MG63 (cell line): Measurements from ENCODE around the gene OR52E1. TPM values are rescaled to one million over a fixed set of nuclear protein-coding genes. Genes with fewer than 3 reads are reported as not detected.
A peak's percentile ranks its signal among the peaks of the same experiment; 100 is the strongest.
"Not testable (repeated sequence)": the region's sequence is repeated elsewhere in the genome, so short reads cannot be mapped to it uniquely, and the experiment has no call there.

Experiments used
- DNase-seq: peaks from one replicate; pipeline ENCODE4 v3.0.0-alpha.2; 2020
- H3K27me3 ChIP-seq: fragments of 250-450 bp; sonication (Bioruptor Pico); 2 replicates; pipeline ENCODE4 v1.5.1; 2020; ENCODE audit warnings: mild to moderate bottlenecking, moderate library complexity
- H3K36me3 ChIP-seq: fragments of 250-450 bp; sonication (Bioruptor Pico); 2 replicates; pipeline ENCODE4 v1.5.1; 2020; ENCODE audit warnings: mild to moderate bottlenecking, moderate library complexity
- H3K4me3 ChIP-seq: fragments of 250-450 bp; sonication (Bioruptor Pico); 2 replicates; pipeline ENCODE4 v1.5.1; 2020; ENCODE audit warnings: mild to moderate bottlenecking, moderate library complexity
- H3K9me3 ChIP-seq: fragments of 250-450 bp; sonication (Bioruptor Pico); 2 replicates; pipeline ENCODE4 v1.5.1; 2020; ENCODE audit warnings: mild to moderate bottlenecking, moderate library complexity
- total RNA-seq: library from RNA; depleted of rRNA; stranded (reverse); fragments of >200 nt; shearing (Covaris generic); gene quantifications from 2 replicates; pipeline ENCODE4 v1.2.3, GENCODE V29; 2014; ENCODE audit warnings: low replicate concordance; rRNA removed

The OR52E1 gene
- total RNA-seq = not detected in 2 replicates

DNA sequence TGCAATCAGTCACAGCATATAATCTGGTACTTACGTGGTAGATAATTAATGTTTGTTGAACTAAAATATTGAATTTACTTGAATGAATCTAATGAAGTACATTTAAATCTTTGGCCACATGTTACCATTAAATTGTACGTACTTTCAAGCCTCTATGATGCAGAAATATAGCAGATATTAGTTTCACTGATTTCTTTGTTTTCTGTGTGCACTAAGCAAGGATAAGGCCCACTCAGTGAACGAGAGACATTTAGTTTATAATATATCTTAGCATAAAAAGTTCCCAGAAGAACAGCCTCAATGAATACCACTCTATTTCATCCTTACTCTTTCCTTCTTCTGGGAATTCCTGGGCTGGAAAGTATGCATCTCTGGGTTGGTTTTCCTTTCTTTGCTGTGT, at the start of gene OR52E1:
TSS of gene OR52E1 (plus strand) at position 301 of the 400 bp plus-strand sequence.
- H3K27me3 ChIP-seq = no peaks in the 10 kb centered on the region
- no peak within 1 kb of the TSS for H3K4me3 ChIP-seq
- H3K36me3 ChIP-seq = no peaks in the 10 kb centered on the region
- H3K9me3 ChIP-seq = no peaks in the 10 kb centered on the region
- no peak for DNase-seq

DNA sequence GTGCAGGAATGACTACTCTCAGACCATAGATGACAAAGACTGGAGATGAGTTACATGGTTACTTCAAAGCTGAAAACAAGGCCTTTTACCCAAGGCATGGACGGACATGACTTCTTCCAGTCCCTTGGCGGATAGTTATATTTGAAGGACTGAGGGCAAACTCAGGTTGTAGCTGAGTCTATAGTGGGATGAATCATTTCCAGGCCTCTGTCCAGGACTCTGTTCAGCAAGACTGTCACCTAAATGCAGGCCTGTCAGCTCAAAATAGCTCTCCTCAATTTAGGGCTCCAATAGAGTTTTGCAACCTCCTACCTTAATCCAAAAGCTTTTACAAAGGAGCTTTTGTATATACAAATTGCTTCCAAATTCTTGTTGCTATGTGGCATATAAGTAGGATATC, 47.4 kb upstream of the OR52E1 start:
- Histone ChIP-seq H3K9me3 (0 out of 2 replicates have a peak, but pooled peaks cover 5% of the 10 kb centered on the region), H3K27me3 (peaks cover 3% of the 10 kb centered on the region; the same call in 1 of the 2 replicates), H3K4me3 (no peak overlapping the region), H3K36me3 (no peaks in the 10 kb centered on the region)
- DNase-seq = no peak

DNA sequence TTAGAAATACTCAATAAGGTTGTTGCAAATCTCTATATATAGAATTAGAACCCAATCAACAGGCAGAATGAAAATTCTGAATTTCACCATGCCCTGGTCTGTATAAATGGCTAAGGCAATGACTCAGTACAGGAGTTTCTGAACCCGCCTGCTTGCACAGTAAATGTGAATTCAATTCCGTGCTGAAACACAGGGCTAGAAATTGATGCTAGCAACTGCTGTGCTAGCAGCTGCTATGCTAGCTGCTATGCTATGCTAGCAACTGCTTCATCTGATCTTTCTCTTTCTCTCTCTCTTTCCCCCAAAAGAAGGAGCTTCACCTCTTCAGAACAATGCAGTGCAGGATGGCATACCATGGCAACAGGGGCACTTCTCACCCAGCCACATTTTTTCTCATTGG, 32.7 kb upstream of the OR52E1 start:
- H3K4me3 ChIP-seq = no peak overlapping the region
- H3K9me3 ChIP-seq = no peaks in the 10 kb centered on the region
- no peak for DNase-seq

DNA sequence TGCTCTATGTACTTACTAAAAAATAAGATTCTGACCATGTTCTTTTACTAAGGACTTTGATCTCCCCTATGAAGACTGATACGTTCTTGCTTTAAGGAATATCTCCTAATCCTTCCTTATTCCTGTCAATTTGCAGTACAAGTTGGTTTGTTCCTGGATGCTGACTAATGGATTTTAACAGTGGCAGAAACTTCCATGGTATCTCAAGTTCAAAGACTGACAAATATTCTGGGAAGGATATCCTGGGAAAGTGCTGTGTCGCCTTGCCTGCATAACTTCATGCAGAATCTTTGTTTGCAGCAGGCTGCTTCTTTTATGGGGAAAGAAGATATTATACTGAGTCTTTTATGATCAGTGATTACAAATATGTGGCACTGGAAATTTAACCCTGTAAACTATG, 31.4 kb upstream of the OR52E1 start:
- DNase-seq = no peak
- no peak overlapping the region for H3K4me3 ChIP-seq
- no peaks in the 10 kb centered on the region for H3K36me3 ChIP-seq
- no peaks in the 10 kb centered on the region for H3K9me3 ChIP-seq
- H3K27me3 ChIP-seq = no peaks in the 10 kb centered on the region

More for the DNA sequence above, 32.7 kb upstream of the OR52E1 start:
- H3K27me3 ChIP-seq = no peaks in the 10 kb centered on the region
- H3K36me3 ChIP-seq = no peaks in the 10 kb centered on the region

DNA sequence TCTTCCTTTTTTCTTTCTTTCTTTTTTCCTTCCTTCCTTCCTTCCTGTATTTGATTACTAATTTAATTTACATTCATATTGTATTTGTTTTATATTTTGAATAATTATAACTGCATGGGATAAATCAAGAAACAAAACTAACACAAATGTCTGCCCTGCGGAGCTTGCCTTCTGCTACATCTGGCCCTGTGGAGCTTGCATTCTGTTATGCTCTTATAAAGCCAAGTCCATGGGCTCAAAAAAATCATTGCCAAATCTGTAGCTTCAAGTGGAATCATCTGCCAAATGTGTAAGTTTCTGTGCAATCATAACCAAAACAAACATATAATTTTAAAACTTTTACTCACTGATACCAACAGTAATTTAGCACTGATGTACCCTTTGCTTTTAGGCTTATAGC, 31.0 kb upstream of the OR52E1 start:
- no peaks in the 10 kb centered on the region for H3K9me3 ChIP-seq
- H3K27me3 ChIP-seq = no peaks in the 10 kb centered on the region
- no peak overlapping the region for H3K4me3 ChIP-seq
- H3K36me3 ChIP-seq = no peaks in the 10 kb centered on the region
- peak; percentile 9 for DNase-seq

DNA sequence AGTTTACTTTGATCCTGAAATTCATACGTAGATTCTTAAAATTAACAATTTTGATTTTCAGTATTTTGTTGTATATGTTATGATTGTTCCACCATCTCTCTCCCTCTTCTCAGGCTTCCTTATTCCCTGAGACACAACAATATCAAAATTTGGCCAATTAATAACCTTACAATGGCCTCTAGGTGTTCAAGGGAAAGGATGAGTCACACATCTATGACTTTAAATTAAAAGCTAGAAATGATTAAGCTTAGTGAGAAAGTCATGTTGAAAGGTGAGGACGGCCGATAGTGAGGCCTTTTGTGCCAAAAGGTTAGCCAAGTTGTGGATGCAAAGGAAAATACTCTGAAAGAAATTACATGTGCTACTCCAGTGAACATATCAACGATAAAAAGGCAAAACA, 28.5 kb upstream of the OR52E1 start:
- Histone ChIP-seq H3K9me3 (no peaks in the 10 kb centered on the region), H3K4me3 (no peak overlapping the region), H3K36me3 (no peaks in the 10 kb centered on the region), H3K27me3 (no peaks in the 10 kb centered on the region)
- DNase-seq = no peak

DNA sequence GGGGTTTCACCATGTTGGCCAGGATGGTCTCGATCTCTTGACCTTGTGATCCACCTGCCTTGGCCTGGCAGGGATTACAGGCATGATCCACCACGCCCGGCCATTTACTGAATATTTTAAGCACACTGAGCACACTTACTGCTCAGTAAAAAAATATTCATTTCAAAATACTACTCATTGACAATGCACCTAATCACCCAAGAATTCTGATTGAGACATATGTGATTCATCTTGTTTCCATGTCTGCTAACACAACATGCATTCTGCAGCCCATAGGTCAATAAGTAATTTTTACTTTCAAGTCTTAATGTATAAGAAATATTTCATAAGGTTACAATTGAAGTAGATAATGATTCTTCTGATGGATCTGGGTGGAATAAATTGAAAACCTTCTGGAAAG, 27.3 kb upstream of the OR52E1 start:
- Histone ChIP-seq H3K4me3 (no peak overlapping the region), H3K36me3 (no peaks in the 10 kb centered on the region)
- no peak for DNase-seq

DNA sequence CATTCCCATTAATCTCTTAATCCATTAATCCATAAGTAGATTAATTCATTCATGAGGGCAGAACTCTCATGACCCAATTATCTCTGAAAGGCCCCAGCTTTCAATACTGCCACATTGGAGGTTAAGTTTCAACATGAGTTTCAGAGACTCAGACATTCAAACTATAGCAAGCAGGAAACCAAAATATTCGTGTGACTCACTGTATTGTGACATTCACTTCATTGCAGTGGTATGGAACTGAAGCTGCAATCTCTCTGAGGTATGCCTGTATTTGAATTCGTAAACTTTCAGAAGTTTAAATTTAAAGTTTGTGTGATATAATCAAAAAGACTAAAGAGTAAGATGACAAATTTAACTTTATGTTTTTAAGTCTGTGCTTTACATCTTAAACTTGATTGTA, 26.0 kb upstream of the OR52E1 start:
- Histone ChIP-seq H3K27me3 (no peaks in the 10 kb centered on the region), H3K4me3 (no peak overlapping the region), H3K36me3 (no peaks in the 10 kb centered on the region), H3K9me3 (no peaks in the 10 kb centered on the region)
- no peak for DNase-seq

More for the DNA sequence above, 27.3 kb upstream of the OR52E1 start:
- no peaks in the 10 kb centered on the region for H3K9me3 ChIP-seq
- H3K27me3 ChIP-seq = no peaks in the 10 kb centered on the region

DNA sequence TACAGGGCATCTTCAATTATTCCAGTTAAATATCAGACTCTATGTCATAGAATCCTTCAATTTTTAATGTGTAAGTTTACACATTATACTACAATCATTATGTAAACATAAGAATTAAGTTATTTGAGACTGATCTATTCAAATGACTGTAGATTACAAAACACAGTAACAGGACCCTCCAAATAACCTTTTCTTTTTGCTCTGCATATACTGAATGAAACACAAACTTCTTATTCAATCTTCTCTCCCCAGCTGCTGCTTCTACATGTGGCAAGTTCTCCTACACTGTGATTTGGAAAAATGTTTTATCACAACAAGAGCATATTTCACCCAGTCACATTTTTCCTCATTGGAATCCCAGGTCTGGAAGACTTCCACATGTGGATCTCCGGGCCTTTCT, 23.1 kb upstream of the OR52E1 start, which contains the start of gene OR52J3:
TSS of gene OR52J3 (plus strand) at position 301 of the 400 bp plus-strand sequence. CDS start at position 301, 0 bp downstream.
- H3K9me3 ChIP-seq = 0 out of 2 replicates have a peak, but pooled peaks cover 3% of the 10 kb centered on the region

DNA sequence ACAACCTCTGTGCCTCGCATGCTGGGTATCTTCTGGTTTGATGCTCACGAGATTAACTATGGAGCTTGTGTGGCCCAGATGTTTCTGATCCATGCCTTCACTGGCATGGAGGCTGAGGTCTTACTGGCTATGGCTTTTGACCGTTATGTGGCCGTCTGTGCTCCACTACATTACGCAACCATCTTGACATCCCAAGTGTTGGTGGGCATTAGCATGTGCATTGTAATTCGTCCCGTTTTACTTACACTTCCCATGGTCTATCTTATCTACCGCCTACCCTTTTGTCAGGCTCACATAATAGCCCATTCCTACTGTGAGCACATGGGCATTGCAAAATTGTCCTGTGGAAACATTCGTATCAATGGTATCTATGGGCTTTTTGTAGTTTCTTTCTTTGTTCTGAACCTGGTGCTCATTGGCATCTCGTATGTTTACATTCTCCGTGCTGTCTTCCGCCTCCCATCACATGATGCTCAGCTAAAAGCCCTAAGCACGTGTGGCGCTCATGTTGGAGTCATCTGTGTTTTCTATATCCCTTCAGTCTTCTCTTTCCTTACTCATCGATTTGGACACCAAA, 22.5 kb upstream of the OR52E1 start:
- no peak for DNase-seq
- Histone ChIP-seq H3K27me3 (no peaks in the 10 kb centered on the region), H3K4me3 (no peak overlapping the region)

More for the DNA sequence above, 23.1 kb upstream of the OR52E1 start, which contains the start of gene OR52J3:
- Histone ChIP-seq H3K36me3 (no peaks in the 10 kb centered on the region), H3K4me3 (no peak within 1 kb of the TSS), H3K27me3 (no peaks in the 10 kb centered on the region)
- no peak for DNase-seq

DNA sequence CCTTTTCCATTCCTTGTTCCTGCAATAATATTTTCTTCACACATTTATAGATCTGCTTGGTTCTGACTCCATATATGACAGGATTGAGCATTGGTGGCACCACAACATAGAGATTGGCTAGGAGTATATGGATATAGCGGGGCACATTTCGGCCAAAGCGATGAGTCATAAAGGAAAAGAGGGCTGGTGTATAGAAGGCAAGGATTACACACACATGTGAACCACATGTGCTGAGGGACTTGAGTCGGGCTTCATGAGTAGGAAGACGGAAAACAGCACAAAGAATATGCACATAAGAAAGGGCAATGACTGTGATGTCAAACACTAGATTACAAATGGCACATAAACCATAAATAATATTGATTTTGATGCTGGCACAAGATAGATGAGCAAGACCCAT, 10.7 kb upstream of the OR52E1 start:
- not testable (repeated sequence) for H3K4me3 ChIP-seq, H3K9me3 ChIP-seq, H3K36me3 ChIP-seq, DNase-seq, H3K27me3 ChIP-seq

More for the DNA sequence above, 22.5 kb upstream of the OR52E1 start:
- Histone ChIP-seq H3K9me3 (0 out of 2 replicates have a peak, but pooled peaks cover 3% of the 10 kb centered on the region), H3K36me3 (no peaks in the 10 kb centered on the region)

DNA sequence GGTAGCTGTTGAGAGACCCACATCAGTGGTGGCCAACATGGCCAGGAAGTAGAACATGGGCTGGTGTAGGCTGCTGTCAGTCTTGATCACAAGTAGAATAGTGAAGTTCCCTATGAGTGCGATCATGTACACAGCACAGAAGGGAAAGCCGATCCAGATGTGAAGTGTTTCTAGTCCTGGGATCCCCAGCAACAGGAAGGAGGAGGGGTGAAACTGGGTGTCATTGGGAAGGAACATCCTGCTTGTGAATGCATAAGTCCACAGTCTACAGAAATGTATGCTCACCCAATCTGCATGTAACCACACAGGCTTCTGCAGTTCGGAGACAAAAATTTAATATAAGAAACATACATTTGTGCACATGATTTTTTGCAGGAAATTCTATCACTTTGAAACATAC, 10.0 kb upstream of the OR52E1 start, which contains the start of gene OR52E2:
TSS of gene OR52E2 (minus strand) at position 237 of the 400 bp plus-strand sequence. CDS start at position 237, 0 bp downstream.
- no peak within 1 kb of the TSS for H3K4me3 ChIP-seq
- DNase-seq = no peak
- no peaks in the 10 kb centered on the region for H3K36me3 ChIP-seq
- no peaks in the 10 kb centered on the region for H3K27me3 ChIP-seq
- H3K9me3 ChIP-seq = no peaks in the 10 kb centered on the region

DNA sequence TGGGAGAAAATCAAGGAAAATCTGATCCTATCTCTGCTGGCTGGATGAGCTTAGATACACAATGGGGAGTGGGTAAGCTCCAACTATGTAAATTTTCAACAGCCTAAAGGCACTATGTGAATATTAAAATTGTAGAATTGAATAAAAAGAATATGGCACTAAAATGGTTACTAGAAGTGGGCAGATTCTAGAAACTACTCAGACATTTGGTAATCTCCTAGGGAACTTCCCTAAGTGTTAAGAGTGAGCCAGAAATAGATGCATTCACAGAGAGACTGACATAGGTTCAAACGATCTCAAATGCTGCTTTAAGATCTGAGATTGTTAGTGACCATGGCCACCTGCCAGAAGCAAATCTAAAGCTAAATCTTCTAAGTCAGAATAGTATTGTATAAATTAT, 4.3 kb upstream of the OR52E1 start:
- Histone ChIP-seq H3K9me3 (no peaks in the 10 kb centered on the region), H3K36me3 (no peaks in the 10 kb centered on the region), H3K4me3 (no peak overlapping the region), H3K27me3 (no peaks in the 10 kb centered on the region)
- no peak for DNase-seq

DNA sequence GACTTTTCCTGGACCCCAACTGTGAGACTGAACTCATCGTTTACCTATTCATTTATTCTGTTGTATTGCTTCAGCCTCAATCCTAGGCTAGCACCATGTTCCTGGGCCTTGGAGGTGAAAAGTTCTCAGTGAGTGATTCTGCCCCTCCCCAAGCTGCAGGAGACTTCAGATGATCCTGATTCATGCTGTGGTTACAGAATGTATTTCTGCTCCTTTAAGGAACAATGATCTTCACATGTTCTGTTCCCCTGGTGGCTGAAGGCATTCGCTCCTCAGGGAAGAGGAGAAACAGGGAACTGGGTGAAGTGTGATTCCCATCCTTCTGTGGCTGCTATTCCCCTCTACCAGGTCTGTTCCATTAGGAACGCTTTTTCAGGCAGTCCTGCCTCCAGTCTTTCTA, 2.4 kb downstream of the OR52E1 start:
- Histone ChIP-seq H3K4me3 (no peak overlapping the region), H3K27me3 (no peaks in the 10 kb centered on the region; the same call in 1 of the 2 replicates), H3K36me3 (no peaks in the 10 kb centered on the region), H3K9me3 (no peaks in the 10 kb centered on the region)
- DNase-seq = no peak

DNA sequence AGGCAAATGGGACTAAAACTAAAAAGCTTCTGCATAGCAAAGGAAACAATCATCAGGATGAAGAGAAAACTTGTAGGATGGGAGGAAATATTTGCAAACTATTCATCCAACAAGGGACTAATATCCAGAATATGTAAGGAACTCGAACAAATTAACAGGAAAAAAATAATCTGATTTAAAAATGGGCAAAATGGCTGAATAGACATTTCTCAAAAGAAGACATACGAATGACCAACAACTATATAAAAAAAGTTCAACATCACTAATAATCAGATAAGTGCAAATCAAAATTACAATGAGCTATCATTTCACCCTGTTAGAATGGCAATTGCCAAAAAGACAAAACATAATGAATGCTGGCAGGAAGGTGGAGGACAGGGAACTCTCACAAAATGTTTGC, 12.0 kb downstream of the OR52E1 start:
- Histone ChIP-seq H3K36me3 (no peaks in the 10 kb centered on the region), H3K9me3 (no peaks in the 10 kb centered on the region), H3K27me3 (no peaks in the 10 kb centered on the region), H3K4me3 (no peak overlapping the region)
- no peak for DNase-seq

DNA sequence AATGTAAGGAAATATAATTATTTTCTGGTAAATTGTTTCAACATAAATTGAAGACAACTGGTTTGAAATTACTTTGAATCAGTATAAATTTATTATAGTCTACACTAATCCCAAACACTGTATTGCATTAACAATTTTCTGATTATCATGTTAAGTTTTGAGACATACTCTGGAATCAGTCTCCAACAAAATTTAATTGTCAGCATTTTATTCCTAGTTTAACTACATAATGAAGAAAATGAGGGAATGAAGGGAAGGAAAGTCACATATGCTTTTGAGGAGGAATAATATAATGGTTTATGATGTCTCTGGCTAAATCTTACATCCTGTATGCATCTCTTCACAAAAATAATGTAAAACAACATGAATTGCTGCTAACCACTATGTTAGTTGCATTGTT, 14.2 kb downstream of the OR52E1 start:
- DNase-seq = no peak
- Histone ChIP-seq H3K4me3 (no peak overlapping the region), H3K36me3 (no peaks in the 10 kb centered on the region), H3K9me3 (no peaks in the 10 kb centered on the region), H3K27me3 (no peaks in the 10 kb centered on the region)

DNA sequence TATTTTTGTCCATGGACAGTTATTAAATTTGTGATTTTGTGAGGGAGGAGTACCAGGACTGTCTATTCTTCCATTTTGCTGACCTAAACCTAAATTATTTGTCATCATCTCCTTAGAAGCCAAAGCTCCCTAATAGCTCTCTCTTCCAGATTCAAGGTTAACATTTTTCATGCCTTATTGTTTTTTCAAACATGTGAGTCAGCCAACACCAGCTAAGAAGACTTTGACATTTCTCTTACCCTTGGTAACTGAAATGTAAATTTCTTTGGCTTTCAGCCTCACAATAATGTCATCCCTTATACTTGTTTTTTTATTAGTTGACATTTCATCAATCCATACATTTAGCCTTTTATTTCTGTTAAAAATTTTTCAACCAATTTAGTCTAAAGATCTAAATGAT, 19.2 kb downstream of the OR52E1 start:
- Histone ChIP-seq H3K4me3 (no peak overlapping the region), H3K36me3 (no peaks in the 10 kb centered on the region), H3K27me3 (no peaks in the 10 kb centered on the region), H3K9me3 (no peaks in the 10 kb centered on the region)
- DNase-seq = no peak

DNA sequence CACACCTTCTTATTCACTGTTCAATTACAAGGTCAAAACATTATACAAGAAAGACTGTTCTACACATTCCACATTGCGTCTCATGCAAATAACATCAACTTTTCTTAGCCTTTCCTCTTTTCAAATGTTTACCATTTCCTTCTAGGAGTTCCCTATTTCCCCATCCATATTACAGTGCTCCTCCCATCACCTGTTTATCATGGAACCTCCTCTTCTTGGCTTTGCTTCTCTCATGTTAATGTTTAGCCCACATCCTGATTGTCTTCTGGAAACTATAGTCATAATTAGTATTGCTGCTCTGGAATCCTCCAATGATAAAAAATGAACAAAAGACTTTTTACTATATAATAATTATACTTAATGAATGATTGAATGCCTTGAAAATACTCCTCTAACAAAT, 21.3 kb downstream of the OR52E1 start:
- no peaks in the 10 kb centered on the region for H3K27me3 ChIP-seq
- no peak overlapping the region for H3K4me3 ChIP-seq
- no peaks in the 10 kb centered on the region for H3K9me3 ChIP-seq
- H3K36me3 ChIP-seq = no peaks in the 10 kb centered on the region
- DNase-seq = no peak
